ENCODE measurements around the gene CD226.
"Not testable (repeated sequence)": the region's sequence is repeated elsewhere in the genome, so short reads cannot be mapped to it uniquely, and the experiment has no call there.

CD226 gene

DNA sequence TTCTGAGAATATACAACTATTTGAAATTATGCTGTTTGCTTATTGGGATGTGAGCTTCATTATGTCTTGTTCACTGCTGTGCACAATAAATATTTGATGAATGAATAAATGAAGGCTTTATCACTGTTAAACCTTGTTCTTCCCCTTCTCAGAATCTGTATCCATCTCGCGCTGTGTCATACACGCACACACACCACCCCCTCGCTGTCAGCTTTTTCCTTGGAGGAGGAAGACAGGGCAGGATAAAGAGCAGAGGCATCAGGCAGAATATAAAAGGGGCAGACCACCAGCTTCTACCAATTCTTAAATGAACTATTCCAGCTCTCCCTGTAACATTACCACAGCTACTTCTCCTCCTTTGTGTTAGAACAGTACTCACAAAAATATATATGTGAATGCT, 75.0 kb downstream of the CD226 start:
- no peaks in the 10 kb centered on the region for H3K27me3 ChIP-seq (replicated peaks in 2 of 5; ENCODE audit: control insufficient read depth in 4 of 5, insufficient read depth in 5 of 5, low read length in 4 of 5)
- WGBS (ENCODE audit: insufficient coverage), result no CpG with 5 or more reads among the region's 4 CpGs
- POLR2A ChIA-PET, result no interaction called here
- H3K27ac ChIP-seq (ENCODE audit: insufficient read depth in 1 of 2, low read depth in 1 of 2, low read length in 2 of 2, poor library complexity in 1 of 2, severe bottlenecking in 2 of 2), result no peak overlapping the region
- CTCF ChIA-PET, result interaction anchor here (0.9 kb wide), 1 partner anchor 180 kb away, joined by 3 read pairs; no protein-coding TSS in a partner anchor
- H3K36me3 ChIP-seq (ENCODE audit: control insufficient read depth in 4 of 4, insufficient read depth in 4 of 4, low read length in 3 of 4), result no peaks in the 10 kb centered on the region
- no peaks in the 10 kb centered on the region for H3K9me3 ChIP-seq (ENCODE audit: control extremely low read depth in 1 of 5, control insufficient read depth in 4 of 5, insufficient read depth in 2 of 5, low read depth in 1 of 5, low read length in 4 of 5)
- no peak for DNase-seq
- H3K4me1 ChIP-seq (ENCODE audit: control extremely low read depth in 1 of 4, control insufficient read depth in 4 of 4, insufficient read depth in 4 of 4, low read length in 3 of 4), result no peaks in the 10 kb centered on the region
- no peak overlapping the region for H3K4me3 ChIP-seq (ENCODE audit: control insufficient read depth in 1 of 7, extremely low read depth in 1 of 7, insufficient read depth in 4 of 7, low read depth in 2 of 7, low read length in 6 of 7)

DNA sequence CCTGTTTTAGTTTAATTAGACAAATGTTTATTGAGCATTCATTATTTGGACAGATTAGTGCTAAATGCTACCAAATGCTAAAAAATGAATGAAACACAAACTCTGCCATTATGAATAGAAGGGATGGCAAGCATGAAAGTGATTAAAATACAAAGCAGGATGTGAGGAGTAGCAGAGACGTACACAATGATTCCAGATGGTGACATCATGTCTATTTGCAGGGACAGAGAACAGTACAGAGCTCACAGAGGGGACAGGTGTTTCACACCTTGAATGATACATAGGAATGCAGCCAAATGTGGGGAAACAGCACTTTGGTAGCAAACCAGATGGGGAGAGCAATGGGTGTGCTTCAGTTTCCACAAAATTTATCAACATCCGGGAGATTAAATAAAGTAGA, 76.3 kb downstream of the CD226 start:
- Histone ChIP-seq H3K9me3 (ENCODE audit: control extremely low read depth in 1 of 5, control insufficient read depth in 4 of 5, insufficient read depth in 2 of 5, low read depth in 1 of 5, low read length in 4 of 5) (no peaks in the 10 kb centered on the region), H3K4me1 (ENCODE audit: control extremely low read depth in 1 of 4, control insufficient read depth in 4 of 4, insufficient read depth in 4 of 4, low read length in 3 of 4) (peaks cover 0 to 3% (median 0%) of the 10 kb centered on the region in 4 experiments), H3K27ac (ENCODE audit: insufficient read depth in 1 of 2, low read depth in 1 of 2, low read length in 2 of 2, poor library complexity in 1 of 2, severe bottlenecking in 2 of 2) (no peak overlapping the region), H3K27me3 (replicated peaks in 2 of 5; ENCODE audit: control insufficient read depth in 4 of 5, insufficient read depth in 5 of 5, low read length in 4 of 5) (no peaks in the 10 kb centered on the region), H3K36me3 (ENCODE audit: control insufficient read depth in 4 of 4, insufficient read depth in 4 of 4, low read length in 3 of 4) (no peaks in the 10 kb centered on the region), H3K4me3 (ENCODE audit: control insufficient read depth in 1 of 7, extremely low read depth in 1 of 7, insufficient read depth in 4 of 7, low read depth in 2 of 7, low read length in 6 of 7) (no peak overlapping the region)
- DNase-seq, result no peak
- 100% methylated on average over 2 of the region's 2 CpGs for WGBS (ENCODE audit: insufficient coverage)
- CTCF ChIA-PET, result no interaction called here
- POLR2A ChIA-PET, result no interaction called here

DNA sequence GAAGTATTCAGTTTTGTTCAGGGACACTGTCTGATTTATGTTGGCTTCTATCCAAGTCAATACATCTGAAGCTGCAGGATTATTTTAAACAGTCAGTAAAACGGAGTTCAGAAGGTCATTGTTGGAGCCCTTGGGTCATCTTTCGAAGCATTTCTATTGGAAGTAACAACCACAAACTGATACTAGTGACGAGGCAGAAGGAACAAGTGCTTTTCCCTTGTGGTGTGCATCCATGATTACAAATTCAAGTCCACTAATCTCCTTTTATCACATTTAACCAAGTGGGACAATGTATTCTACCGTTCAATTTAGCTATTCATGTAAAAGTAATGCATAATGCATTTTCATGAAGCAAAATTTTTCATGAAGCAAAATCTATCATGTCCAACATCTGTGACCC, 76.9 kb downstream of the CD226 start:
- Histone ChIP-seq H3K4me3 (ENCODE audit: control insufficient read depth in 1 of 7, extremely low read depth in 1 of 7, insufficient read depth in 4 of 7, low read depth in 2 of 7, low read length in 6 of 7) (no peak overlapping the region), H3K36me3 (ENCODE audit: control insufficient read depth in 4 of 4, insufficient read depth in 4 of 4, low read length in 3 of 4) (no peaks in the 10 kb centered on the region), H3K4me1 (ENCODE audit: control extremely low read depth in 1 of 4, control insufficient read depth in 4 of 4, insufficient read depth in 4 of 4, low read length in 3 of 4) (peaks cover 0 to 6% (median 0%) of the 10 kb centered on the region in 4 experiments), H3K27ac (ENCODE audit: insufficient read depth in 1 of 2, low read depth in 1 of 2, low read length in 2 of 2, poor library complexity in 1 of 2, severe bottlenecking in 2 of 2) (no peak overlapping the region), H3K9me3 (ENCODE audit: control extremely low read depth in 1 of 5, control insufficient read depth in 4 of 5, insufficient read depth in 2 of 5, low read depth in 1 of 5, low read length in 4 of 5) (no peaks in the 10 kb centered on the region), H3K27me3 (replicated peaks in 2 of 5; ENCODE audit: control insufficient read depth in 4 of 5, insufficient read depth in 5 of 5, low read length in 4 of 5) (no peaks in the 10 kb centered on the region)
- POLR2A ChIA-PET, result no interaction called here
- DNase-seq, result peak in 2 of 3 donors; percentile 14 to 65
- CTCF ChIA-PET, result no interaction called here
- 95% methylated on average over 2 of the region's 4 CpGs for WGBS (ENCODE audit: insufficient coverage)

DNA sequence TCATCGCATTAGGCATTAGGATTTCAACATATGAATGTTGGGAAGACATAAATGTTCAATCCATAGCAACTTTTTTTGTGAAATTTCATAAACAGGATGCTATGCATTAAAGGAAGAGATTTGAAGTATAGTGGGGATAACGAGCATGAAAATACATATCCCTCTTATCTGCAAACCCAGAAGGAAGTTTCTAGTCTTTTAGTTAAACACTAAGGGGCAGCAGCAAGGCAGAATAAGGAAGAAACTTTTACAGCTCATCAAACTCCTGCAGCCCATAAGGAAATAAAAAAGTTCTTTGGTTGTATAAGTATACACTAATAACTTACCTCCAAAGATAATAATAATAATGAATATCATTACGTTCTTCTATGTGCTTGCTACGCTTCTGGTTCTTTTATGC, 81.5 kb downstream of the CD226 start:
- no CpG with 5 or more reads among the region's 4 CpGs for WGBS (ENCODE audit: insufficient coverage)
- Histone ChIP-seq H3K4me3 (ENCODE audit: control insufficient read depth in 1 of 7, extremely low read depth in 1 of 7, insufficient read depth in 4 of 7, low read depth in 2 of 7, low read length in 6 of 7) (no peak overlapping the region), H3K9me3 (ENCODE audit: control extremely low read depth in 1 of 5, control insufficient read depth in 4 of 5, insufficient read depth in 2 of 5, low read depth in 1 of 5, low read length in 4 of 5) (no peaks in the 10 kb centered on the region), H3K27ac (ENCODE audit: insufficient read depth in 1 of 2, low read depth in 1 of 2, low read length in 2 of 2, poor library complexity in 1 of 2, severe bottlenecking in 2 of 2) (no peak overlapping the region), H3K4me1 (ENCODE audit: control extremely low read depth in 1 of 4, control insufficient read depth in 4 of 4, insufficient read depth in 4 of 4, low read length in 3 of 4) (peaks cover 0 to 6% (median 0%) of the 10 kb centered on the region in 4 experiments), H3K36me3 (ENCODE audit: control insufficient read depth in 4 of 4, insufficient read depth in 4 of 4, low read length in 3 of 4) (no peaks in the 10 kb centered on the region), H3K27me3 (replicated peaks in 2 of 5; ENCODE audit: control insufficient read depth in 4 of 5, insufficient read depth in 5 of 5, low read length in 4 of 5) (no peaks in the 10 kb centered on the region)
- CTCF ChIA-PET, result no interaction called here
- peak; percentile 3 to 42 (median 23) for DNase-seq
- POLR2A ChIA-PET, result no interaction called here

DNA sequence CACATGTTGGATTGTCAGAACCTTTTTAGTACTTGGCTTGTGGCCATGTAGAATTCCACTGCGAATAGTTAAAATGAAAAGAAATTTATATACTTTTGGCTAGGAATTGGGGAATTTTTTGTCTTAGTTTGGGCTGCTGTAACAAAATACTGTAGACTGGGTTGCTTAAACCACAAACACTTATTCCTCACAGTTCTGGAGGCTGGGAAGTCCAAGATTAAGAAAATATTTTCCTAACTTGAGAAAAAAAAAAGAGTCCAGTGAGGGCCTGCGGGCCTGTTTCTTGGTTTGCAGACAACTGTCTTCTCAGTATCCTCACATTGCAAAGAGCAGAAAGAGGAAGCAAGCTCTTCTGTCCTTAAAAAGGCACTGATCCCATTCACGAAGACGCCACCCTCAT, 81.9 kb downstream of the CD226 start:
- Histone ChIP-seq H3K4me3 (ENCODE audit: control insufficient read depth in 1 of 7, extremely low read depth in 1 of 7, insufficient read depth in 4 of 7, low read depth in 2 of 7, low read length in 6 of 7) (no peak overlapping the region), H3K27me3 (replicated peaks in 2 of 5; ENCODE audit: control insufficient read depth in 4 of 5, insufficient read depth in 5 of 5, low read length in 4 of 5) (no peaks in the 10 kb centered on the region), H3K36me3 (ENCODE audit: control insufficient read depth in 4 of 4, insufficient read depth in 4 of 4, low read length in 3 of 4) (no peaks in the 10 kb centered on the region), H3K27ac (ENCODE audit: insufficient read depth in 1 of 2, low read depth in 1 of 2, low read length in 2 of 2, poor library complexity in 1 of 2, severe bottlenecking in 2 of 2) (no peak overlapping the region), H3K9me3 (ENCODE audit: control extremely low read depth in 1 of 5, control insufficient read depth in 4 of 5, insufficient read depth in 2 of 5, low read depth in 1 of 5, low read length in 4 of 5) (no peaks in the 10 kb centered on the region), H3K4me1 (ENCODE audit: control extremely low read depth in 1 of 4, control insufficient read depth in 4 of 4, insufficient read depth in 4 of 4, low read length in 3 of 4) (peaks cover 0 to 6% (median 0%) of the 10 kb centered on the region in 4 experiments)
- ChIA-PET POLR2A (no interaction called here), CTCF (no interaction called here)
- 67% methylated on average over 1 of the region's 4 CpGs for WGBS (ENCODE audit: insufficient coverage)
- DNase-seq, result peak; percentile 3 to 37 (median 10)

DNA sequence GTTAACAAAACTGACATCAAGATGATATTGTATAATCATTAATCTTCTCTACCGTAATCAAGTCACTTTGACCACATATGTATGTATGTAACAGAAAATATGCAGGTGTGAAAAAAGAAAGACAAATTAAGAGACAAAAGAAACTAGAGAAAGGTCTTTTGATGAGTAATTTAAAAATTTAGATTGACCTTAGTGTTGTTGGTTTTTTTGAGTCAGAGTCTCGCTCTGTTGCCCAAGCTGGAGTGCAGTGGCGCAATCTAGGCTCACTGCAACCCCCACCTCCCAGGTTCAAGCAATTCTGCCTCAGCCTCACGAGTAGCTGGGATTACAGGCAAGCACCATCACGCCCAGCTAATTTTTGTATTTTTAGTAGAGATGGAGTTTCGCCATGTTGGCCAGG, 82.9 kb downstream of the CD226 start:
- CTCF ChIA-PET; H3K4me3 ChIP-seq (ENCODE audit: control insufficient read depth in 1 of 7, extremely low read depth in 1 of 7, insufficient read depth in 4 of 7, low read depth in 2 of 7, low read length in 6 of 7); H3K9me3 ChIP-seq (ENCODE audit: control extremely low read depth in 1 of 5, control insufficient read depth in 4 of 5, insufficient read depth in 2 of 5, low read depth in 1 of 5, low read length in 4 of 5); H3K36me3 ChIP-seq (ENCODE audit: control insufficient read depth in 4 of 4, insufficient read depth in 4 of 4, low read length in 3 of 4); H3K27me3 ChIP-seq (replicated peaks in 2 of 5; ENCODE audit: control insufficient read depth in 4 of 5, insufficient read depth in 5 of 5, low read length in 4 of 5); H3K27ac ChIP-seq (ENCODE audit: insufficient read depth in 1 of 2, low read depth in 1 of 2, low read length in 2 of 2, poor library complexity in 1 of 2, severe bottlenecking in 2 of 2); H3K4me1 ChIP-seq (ENCODE audit: control extremely low read depth in 1 of 4, control insufficient read depth in 4 of 4, insufficient read depth in 4 of 4, low read length in 3 of 4); POLR2A ChIA-PET; DNase-seq: not testable (repeated sequence)
- 100% methylated on average over 2 of the region's 6 CpGs for WGBS (ENCODE audit: insufficient coverage)

DNA sequence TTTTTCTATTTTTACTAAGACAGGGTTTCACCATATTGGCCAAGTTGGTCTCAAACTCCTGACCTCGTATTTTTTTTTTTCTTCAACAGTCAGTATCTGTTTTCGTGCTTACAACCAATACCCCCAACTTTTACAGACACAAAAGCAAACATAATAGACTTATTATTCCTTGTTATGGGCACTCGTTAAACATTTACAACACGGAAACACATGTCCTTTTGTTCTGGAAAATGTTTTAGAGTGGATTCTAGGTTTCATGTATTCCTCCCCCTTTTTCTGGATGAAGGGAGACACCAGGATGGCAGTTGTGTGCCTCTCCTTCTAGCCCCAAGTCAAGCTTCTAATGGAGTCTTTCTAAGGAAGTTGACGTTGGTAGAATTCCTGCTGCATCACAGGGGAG, 88.8 kb downstream of the CD226 start:
- ChIA-PET POLR2A (no interaction called here), CTCF (no interaction called here)
- Histone ChIP-seq H3K4me3 (ENCODE audit: control insufficient read depth in 1 of 7, extremely low read depth in 1 of 7, insufficient read depth in 4 of 7, low read depth in 2 of 7, low read length in 6 of 7) (no peak overlapping the region), H3K27ac (ENCODE audit: insufficient read depth in 1 of 2, low read depth in 1 of 2, low read length in 2 of 2, poor library complexity in 1 of 2, severe bottlenecking in 2 of 2) (no peak overlapping the region), H3K27me3 (replicated peaks in 2 of 5; ENCODE audit: control insufficient read depth in 4 of 5, insufficient read depth in 5 of 5, low read length in 4 of 5) (no peaks in the 10 kb centered on the region), H3K9me3 (ENCODE audit: control extremely low read depth in 1 of 5, control insufficient read depth in 4 of 5, insufficient read depth in 2 of 5, low read depth in 1 of 5, low read length in 4 of 5) (peaks cover 0 to 4% (median 0%) of the 10 kb centered on the region in 5 experiments), H3K4me1 (ENCODE audit: control extremely low read depth in 1 of 4, control insufficient read depth in 4 of 4, insufficient read depth in 4 of 4, low read length in 3 of 4) (no peaks in the 10 kb centered on the region), H3K36me3 (ENCODE audit: control insufficient read depth in 4 of 4, insufficient read depth in 4 of 4, low read length in 3 of 4) (no peaks in the 10 kb centered on the region)
- WGBS (ENCODE audit: insufficient coverage), result 100% methylated on average over 4 of the region's 5 CpGs
- DNase-seq, result no peak
